Spleen (tissue), 11 donors: ENCODE results near the gene GNAI2. TPM values are rescaled to one million over a fixed set of nuclear protein-coding genes. Genes with fewer than 3 reads are reported as not detected.

Experiments used
- DNase-seq: peaks from one replicate; pipeline ENCODE4 v3.0.0-alpha.2; 2020
- H3K27ac ChIP-seq, 8 donors: fragments of 200-600 bp; sonication (generic) in 7 of 8; 1 replicate in 4 of 8; 2 replicates in 4 of 8; pipeline versions ENCODE4 v1.5.0 to v1.8.0; 2016 to 2021; ENCODE audit warnings: inconsistent platforms in 4 of 8, mild to moderate bottlenecking in 4 of 8, moderate library complexity in 1 of 8
- H3K27me3 ChIP-seq, 7 donors: fragments of 200-600 bp; sonication (generic) in 6 of 7; replicated peaks in 1 of 7; 1 replicate in 4 of 7; 2 replicates in 3 of 7; pipeline versions ENCODE4 v1.5.0 to v1.8.0; 2016 to 2021; ENCODE audit warnings: inconsistent platforms in 3 of 7, mild to moderate bottlenecking in 1 of 7
- H3K36me3 ChIP-seq, 6 donors: fragments of 200-600 bp; sonication (generic) in 5 of 6; 1 replicate in 4 of 6; 2 replicates in 2 of 6; pipeline versions ENCODE4 v1.5.0 to v1.8.0; 2016 to 2021; ENCODE audit warnings: inconsistent platforms in 2 of 6
- H3K4me1 ChIP-seq, 6 donors: fragments of 200-600 bp; sonication (generic) in 5 of 6; 1 replicate in 3 of 6; 2 replicates in 3 of 6; pipeline versions ENCODE4 v1.5.0 to v1.8.0; 2016 to 2021; ENCODE audit warnings: inconsistent platforms in 3 of 6
- H3K4me3 ChIP-seq, 8 donors: fragments of 200-600 bp; sonication (generic) in 7 of 8; 1 replicate in 4 of 8; 2 replicates in 4 of 8; pipeline versions ENCODE4 v1.5.0 to v1.8.0; 2016 to 2021; ENCODE audit warnings: inconsistent platforms in 4 of 8, mild to moderate bottlenecking in 4 of 8, moderate library complexity in 2 of 8
- H3K9me3 ChIP-seq, 8 donors: fragments of 200-600 bp; sonication (generic) in 7 of 8; 1 replicate in 4 of 8; 2 replicates in 4 of 8; pipeline versions ENCODE4 v1.5.0 to v1.8.0; 2016 to 2021; ENCODE audit warnings: inconsistent platforms in 4 of 8
- POLR2A ChIP-seq, 3 donors: fragments of 450-650 bp; IDR thresholded peaks; one replicate each; pipeline ENCODE4 v1.5.1; 2017; ENCODE audit warnings: antibody characterized with exemption in 3 of 3, mild to moderate bottlenecking in 1 of 3
- POLR2AphosphoS5 ChIP-seq, 3 donors: sonication (generic); formaldehyde crosslinking; IDR thresholded peaks; one replicate each; pipeline ENCODE4 v1.5.1; 2017; ENCODE audit warnings: antibody characterized with exemption in 3 of 3
- WGBS, 5 donors: extraction: QIAGEN DNeasy Blood & Tissue Kit in 3 of 5; methylation state at CpG; one replicate each; pipeline versions ENCODE4 v1.1.5 to v1.1.7; 2013 to 2018; 5-methylcytosine and 5-hydroxymethylcytosine counted together
- intact Hi-C: fragments of 100-400 bp; cut with DNase I; formaldehyde crosslinking; loops from one replicate; pipeline ENCODE4 v1.15.0; 2023; ENCODE audit warnings: low total_unique reads
- polyA plus RNA-seq, 3 donors: library from polyadenylated mRNA; stranded (reverse); fragments of 200-250 nt; gene quantifications; one replicate each; pipeline ENCODE4 v1.2.1, GENCODE V29; 2013
- total RNA-seq, 7 donors: library from RNA; depleted of rRNA in 3 of 7; stranded (reverse); fragments of >200 nt in 3 of 7; fragmentation: NEBNext Ultra II Directional in 4 of 7; extraction: Animal tissue kit (Norgen Biotek cat#: 25700) in 4 of 7; gene quantifications; one replicate each; pipeline versions ENCODE4 v1.1.0 to v1.2.1, GENCODE V29; 2016 to 2021
- TF ChIP-seq, protein P1 (sequence below), 11 experiments: fragments of 200-600 bp in 7 of 11; fragments of 450-650 bp in 4 of 11; sonication (generic) in 4 of 11; IDR thresholded peaks in 8 of 11; conservative IDR thresholded peaks in 3 of 11; 1 replicate in 7 of 11; 2 replicates in 4 of 11; pipeline versions ENCODE4 v1.4.0 to v1.8.0; 2016 to 2021; ENCODE audit warnings: antibody characterized with exemption in 11 of 11, inconsistent platforms in 4 of 11, mild to moderate bottlenecking in 1 of 11
- donor health status: healthy with polysubstance abuse.
- donor health status: DM: no; HTN: no; CAD: no; lungs with moderate emphysema.
- donor health status: DM: no; HTN: no; CAD: no.
- donor health status: Bipolar disorder and iron deficiency.
- donor health status: healthy.
- donor health status: DM: no; HTN: no; CAD: no.
- donor health status: DM: yes; HTN: yes; CAD: no.

The GNAI2 gene
- total and polyA plus RNA-seq, 10 donors = 147 to 466 (median 360) TPM

DNA sequence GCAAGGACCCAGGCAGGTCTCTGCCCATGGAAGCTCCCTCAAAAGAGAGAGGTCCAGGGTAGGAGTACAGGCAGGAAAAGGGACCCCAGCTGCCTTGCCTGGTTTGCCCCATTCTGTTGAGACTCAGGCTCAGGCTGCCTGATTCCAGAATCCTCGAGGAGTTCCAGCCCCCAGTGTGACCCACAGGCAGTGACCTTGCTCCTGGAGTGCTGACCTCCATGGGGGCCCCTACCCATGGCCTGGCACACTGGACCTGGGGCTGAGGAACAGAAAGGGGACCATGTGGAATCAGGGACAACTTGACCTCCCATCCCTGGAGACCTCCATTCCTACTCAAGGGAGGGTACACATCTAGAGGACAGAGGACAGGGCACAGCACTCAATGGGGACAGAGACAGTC, 29.6 kb downstream of the GNAI2 start:
- peaks cover 0 to 24% (median 0%) of the 10 kb centered on the region in 7 donors for H3K27me3 ChIP-seq

DNA sequence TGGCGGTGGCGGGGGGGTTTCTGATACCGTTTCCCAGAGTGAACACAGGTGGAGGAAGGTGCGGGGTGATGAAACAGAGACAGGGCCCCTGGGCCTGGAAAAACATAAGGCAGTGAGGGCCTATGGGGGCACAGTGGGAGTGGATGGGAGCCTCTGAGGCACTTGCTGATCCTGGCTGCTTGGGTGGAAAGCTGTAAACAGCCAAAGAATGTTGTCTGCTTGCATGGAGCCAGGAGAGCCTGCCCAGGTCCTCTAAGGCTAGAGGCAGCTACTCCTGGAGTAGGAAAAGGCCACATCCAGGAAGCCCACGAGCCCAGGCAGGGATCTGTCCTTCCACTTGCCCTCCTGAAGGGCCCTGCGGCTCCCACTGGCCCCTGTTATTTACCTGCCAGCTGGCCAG, 30.0 kb downstream of the GNAI2 start:
- Histone ChIP-seq H3K4me3 (no peak overlapping the region), H3K27ac (peak overlapping the region in 5 of 8 donors; percentile 41 to 84 (median 75))
- DNase-seq = no peak

More for the DNA sequence above, 29.6 kb downstream of the GNAI2 start:
- Histone ChIP-seq H3K9me3 (no peaks in the 10 kb centered on the region), H3K4me3 (no peak overlapping the region), H3K27ac (peak overlapping the region in 7 of 8 donors; percentile 2 to 84 (median 74)), H3K36me3 (no peaks in the 10 kb centered on the region), H3K4me1 (peaks cover 5 to 70% (median 32%) of the 10 kb centered on the region in 6 donors)
- intact Hi-C loops = no loop called here
- TF ChIP-seq, protein P1, sequence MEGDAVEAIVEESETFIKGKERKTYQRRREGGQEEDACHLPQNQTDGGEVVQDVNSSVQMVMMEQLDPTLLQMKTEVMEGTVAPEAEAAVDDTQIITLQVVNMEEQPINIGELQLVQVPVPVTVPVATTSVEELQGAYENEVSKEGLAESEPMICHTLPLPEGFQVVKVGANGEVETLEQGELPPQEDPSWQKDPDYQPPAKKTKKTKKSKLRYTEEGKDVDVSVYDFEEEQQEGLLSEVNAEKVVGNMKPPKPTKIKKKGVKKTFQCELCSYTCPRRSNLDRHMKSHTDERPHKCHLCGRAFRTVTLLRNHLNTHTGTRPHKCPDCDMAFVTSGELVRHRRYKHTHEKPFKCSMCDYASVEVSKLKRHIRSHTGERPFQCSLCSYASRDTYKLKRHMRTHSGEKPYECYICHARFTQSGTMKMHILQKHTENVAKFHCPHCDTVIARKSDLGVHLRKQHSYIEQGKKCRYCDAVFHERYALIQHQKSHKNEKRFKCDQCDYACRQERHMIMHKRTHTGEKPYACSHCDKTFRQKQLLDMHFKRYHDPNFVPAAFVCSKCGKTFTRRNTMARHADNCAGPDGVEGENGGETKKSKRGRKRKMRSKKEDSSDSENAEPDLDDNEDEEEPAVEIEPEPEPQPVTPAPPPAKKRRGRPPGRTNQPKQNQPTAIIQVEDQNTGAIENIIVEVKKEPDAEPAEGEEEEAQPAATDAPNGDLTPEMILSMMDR (IDR thresholded peaks at IDR 0.05 in 8 of 11, conservative IDR thresholded peaks at IDR 0.05 in 3 of 11) = no peak
- TF ChIP-seq POLR2AphosphoS5 (IDR thresholded peaks at IDR 0.05) (no peak), POLR2A (IDR thresholded peaks at IDR 0.05) (no peak)
- no peak for DNase-seq
- 33 to 79% (median 52%) methylated on average over 1 of the region's 1 CpG for WGBS, 5 donors

DNA sequence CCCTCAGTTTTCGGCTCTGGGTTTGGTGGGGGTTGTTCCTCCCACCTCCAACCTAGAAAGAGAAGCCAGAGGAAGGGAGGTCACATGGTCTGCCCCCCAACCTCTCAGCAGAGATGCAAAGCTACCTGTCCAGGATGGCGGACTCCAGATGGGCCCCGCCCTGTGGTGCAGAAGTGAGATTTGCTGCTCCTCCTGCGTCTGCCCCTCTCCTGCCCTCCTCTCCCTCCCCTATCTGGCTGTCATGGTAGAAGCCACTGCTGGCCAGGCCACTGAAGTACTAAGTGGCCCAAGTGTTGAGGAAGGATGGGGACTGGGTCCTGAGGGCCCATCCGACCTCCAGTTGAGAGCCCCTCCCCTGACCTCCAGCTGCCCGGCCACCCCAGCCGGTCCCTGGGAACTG, 30.8 kb downstream of the GNAI2 start:
- DNase-seq = no peak
- peaks cover 0 to 66% (median 28%) of the 10 kb centered on the region in 6 donors for H3K4me1 ChIP-seq
- 51 to 72% (median 63%) methylated on average over 2 to 7 of the region's 7 CpGs for WGBS, 5 donors
- intact Hi-C loops = no loop called here
- H3K9me3 ChIP-seq = no peaks in the 10 kb centered on the region
- TF ChIP-seq POLR2A (IDR thresholded peaks at IDR 0.05) = no peak
- TF ChIP-seq, protein P1 (IDR thresholded peaks at IDR 0.05 in 8 of 11, conservative IDR thresholded peaks at IDR 0.05 in 3 of 11) = no peak
- TF ChIP-seq POLR2AphosphoS5 (IDR thresholded peaks at IDR 0.05) = no peak
- H3K36me3 ChIP-seq = no peaks in the 10 kb centered on the region
- H3K4me3 ChIP-seq = peak overlapping the region in 6 of 8 donors; percentile 4 to 50 (median 16)
- peak overlapping the region in 7 of 8 donors; percentile 58 to 84 (median 74) for H3K27ac ChIP-seq
- peaks cover 0 to 24% (median 0%) of the 10 kb centered on the region in 7 donors for H3K27me3 ChIP-seq

More for the DNA sequence above, 30.0 kb downstream of the GNAI2 start:
- Histone ChIP-seq H3K9me3 (no peaks in the 10 kb centered on the region), H3K4me1 (peaks cover under 1 to 65% (median 29%) of the 10 kb centered on the region in 6 donors), H3K36me3 (no peaks in the 10 kb centered on the region), H3K27me3 (peaks cover 0 to 24% (median 0%) of the 10 kb centered on the region in 7 donors)
- WGBS, 5 donors = 79 to 85% (median 81%) methylated on average over 6 of the region's 6 CpGs
- intact Hi-C loops = no loop called here
- TF ChIP-seq POLR2AphosphoS5 (IDR thresholded peaks at IDR 0.05) (no peak), POLR2A (IDR thresholded peaks at IDR 0.05) (no peak)
- TF ChIP-seq, protein P1 (IDR thresholded peaks at IDR 0.05 in 8 of 11, conservative IDR thresholded peaks at IDR 0.05 in 3 of 11) = no peak

DNA sequence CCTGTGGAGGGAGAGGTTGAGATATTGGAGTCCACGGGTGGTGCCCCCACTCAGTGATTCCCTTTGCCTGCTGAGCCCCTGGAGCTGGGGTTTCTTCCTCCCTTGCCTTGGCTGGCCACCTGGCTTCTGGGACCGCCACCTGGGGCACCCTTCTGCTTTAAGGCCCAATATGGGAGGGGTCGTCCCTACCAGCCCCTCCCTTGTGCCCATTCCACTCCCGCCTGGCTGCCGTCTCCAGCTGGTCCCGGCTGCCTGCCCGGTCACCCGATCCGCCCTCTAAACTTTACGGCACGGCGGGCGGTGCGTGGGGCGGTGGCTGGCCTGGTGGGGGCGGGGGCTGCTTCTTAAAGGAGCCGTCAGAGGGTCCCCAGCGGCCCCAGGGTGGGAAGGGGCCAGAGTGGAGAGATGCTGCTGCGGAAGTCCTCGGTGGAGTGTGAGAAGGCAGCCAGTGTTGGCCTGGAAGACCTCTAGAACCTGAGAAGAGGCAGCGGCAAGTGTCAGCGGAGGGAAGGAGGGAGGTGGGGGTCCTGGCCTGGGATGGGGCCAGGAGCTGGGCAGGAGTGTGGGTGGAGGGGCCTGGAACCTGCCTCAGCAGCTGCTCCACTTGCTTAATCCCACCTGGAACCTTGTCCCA, 31.4 kb downstream of the GNAI2 start:
- intact Hi-C loops = no loop called here
- Histone ChIP-seq H3K27me3 (peaks cover 0 to 24% (median 0%) of the 10 kb centered on the region in 7 donors), H3K27ac (peak overlapping the region in 7 of 8 donors; percentile 58 to 84 (median 74)), H3K36me3 (no peaks in the 10 kb centered on the region), H3K4me1 (peaks cover 0 to 72% (median 31%) of the 10 kb centered on the region in 6 donors), H3K9me3 (no peaks in the 10 kb centered on the region), H3K4me3 (peak overlapping the region in 6 of 8 donors; percentile 4 to 50 (median 16))
- 16 to 32% (median 17%) methylated on average over 16 to 22 of the region's 22 CpGs for WGBS, 5 donors
- TF ChIP-seq, protein P1 (IDR thresholded peaks at IDR 0.05 in 8 of 11, conservative IDR thresholded peaks at IDR 0.05 in 3 of 11) = no peak
- TF ChIP-seq POLR2AphosphoS5 (IDR thresholded peaks at IDR 0.05) (peak in 2 of 3 donors; percentile 74 to 78), POLR2A (IDR thresholded peaks at IDR 0.05) (no peak)
- DNase-seq = no peak
